ENCODE measurements around the gene KHDC1L.

- TF ChIP-seq, protein P1, sequence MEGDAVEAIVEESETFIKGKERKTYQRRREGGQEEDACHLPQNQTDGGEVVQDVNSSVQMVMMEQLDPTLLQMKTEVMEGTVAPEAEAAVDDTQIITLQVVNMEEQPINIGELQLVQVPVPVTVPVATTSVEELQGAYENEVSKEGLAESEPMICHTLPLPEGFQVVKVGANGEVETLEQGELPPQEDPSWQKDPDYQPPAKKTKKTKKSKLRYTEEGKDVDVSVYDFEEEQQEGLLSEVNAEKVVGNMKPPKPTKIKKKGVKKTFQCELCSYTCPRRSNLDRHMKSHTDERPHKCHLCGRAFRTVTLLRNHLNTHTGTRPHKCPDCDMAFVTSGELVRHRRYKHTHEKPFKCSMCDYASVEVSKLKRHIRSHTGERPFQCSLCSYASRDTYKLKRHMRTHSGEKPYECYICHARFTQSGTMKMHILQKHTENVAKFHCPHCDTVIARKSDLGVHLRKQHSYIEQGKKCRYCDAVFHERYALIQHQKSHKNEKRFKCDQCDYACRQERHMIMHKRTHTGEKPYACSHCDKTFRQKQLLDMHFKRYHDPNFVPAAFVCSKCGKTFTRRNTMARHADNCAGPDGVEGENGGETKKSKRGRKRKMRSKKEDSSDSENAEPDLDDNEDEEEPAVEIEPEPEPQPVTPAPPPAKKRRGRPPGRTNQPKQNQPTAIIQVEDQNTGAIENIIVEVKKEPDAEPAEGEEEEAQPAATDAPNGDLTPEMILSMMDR (IDR thresholded peaks at IDR 0.05): peak; percentile 86
- no peak for TF ChIP-seq ZFX (IDR thresholded peaks at IDR 0.05; ENCODE audit: borderline replicate concordance)
Measured at GRCh38 chr6:73180763-73181619, 44.3 kb downstream of the KHDC1L start.

Measured in 22Rv1 (cell line).